DMS114 treated with DMSO at 0.1 percent for 48 hours (cell line): ENCODE results near the gene CCDC88C.

Experiments used
- DNase-seq: peaks from one replicate; lab custom pipeline; 2025; ENCODE audit not compliant: unreplicated experiment; lab: John Stamatoyannopoulos, UW

Gene CCDC88C

GRCh38 chr14:91348845-91349465 lies 68.7 kb downstream of the CCDC88C start:
- no peak for DNase-seq

GRCh38 chr14:91346838-91347173 lies 70.8 kb downstream of the CCDC88C start:
- no peak for DNase-seq

DNA sequence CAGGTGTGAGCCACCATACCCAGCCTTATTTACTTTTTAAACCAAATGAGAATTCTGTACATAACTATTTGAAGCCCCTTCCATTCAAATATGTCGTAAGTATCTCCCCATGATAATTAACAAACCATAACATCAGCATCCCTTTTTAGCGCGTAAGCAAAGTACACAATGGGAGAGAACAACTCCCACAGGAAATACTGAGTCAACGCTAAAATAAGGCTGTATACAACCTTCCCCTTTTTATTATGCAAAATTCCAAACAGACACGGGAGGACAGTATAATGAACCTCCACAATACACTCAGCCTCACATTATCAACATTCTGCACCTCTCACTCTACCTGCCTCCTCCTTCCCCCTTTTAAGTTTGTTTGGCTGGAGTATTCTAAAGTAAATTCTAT lies 73.5 kb downstream of the CCDC88C start:
- no peak for DNase-seq

DNA sequence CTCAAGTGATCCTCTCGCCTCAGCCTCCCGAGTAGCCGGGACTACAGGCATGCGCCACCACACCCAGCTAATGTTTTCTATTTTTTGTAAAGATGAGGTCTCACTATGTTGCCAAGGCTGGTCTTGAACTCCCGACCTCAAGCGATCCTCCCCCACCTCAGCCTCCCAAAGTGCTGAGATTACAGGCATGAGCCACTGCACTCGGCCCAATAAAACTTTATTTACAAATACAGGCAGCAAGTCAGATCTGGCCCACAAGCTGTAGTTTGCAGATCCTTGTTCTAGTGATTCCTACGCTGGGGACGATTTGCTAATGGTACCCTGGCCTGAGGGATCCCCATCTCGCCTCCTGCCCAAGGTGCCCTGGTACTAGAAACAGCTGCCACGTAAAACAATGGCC lies 74.6 kb downstream of the CCDC88C start:
- DNase-seq: no peak

DNA sequence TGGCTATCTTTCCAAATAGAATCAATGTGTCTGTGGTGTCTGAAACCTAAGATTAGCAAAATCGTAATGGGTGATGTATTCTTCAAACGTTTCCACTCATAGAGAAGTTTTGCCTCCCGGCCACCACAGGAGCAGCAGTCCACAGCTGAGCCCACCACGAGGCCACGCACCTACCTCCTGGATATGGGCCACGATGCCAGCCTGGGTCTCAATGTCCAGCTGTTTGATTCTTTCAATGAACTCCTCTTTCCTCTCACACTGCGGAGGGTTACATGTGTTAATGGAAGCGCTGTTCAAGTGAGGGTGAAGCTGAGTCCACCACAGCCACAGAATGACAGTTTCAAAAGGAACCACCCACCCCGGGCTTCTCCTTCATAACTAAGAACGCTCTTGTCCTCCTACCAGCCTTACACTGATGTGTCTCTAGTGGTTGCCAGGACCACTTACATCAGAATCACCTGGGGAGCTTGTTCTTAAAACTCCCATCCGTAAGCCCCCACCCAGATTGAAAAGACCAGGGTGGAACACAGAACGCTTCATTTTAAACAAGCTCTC lies 75.3 kb downstream of the CCDC88C start:
- DNase-seq: no peak

DNA sequence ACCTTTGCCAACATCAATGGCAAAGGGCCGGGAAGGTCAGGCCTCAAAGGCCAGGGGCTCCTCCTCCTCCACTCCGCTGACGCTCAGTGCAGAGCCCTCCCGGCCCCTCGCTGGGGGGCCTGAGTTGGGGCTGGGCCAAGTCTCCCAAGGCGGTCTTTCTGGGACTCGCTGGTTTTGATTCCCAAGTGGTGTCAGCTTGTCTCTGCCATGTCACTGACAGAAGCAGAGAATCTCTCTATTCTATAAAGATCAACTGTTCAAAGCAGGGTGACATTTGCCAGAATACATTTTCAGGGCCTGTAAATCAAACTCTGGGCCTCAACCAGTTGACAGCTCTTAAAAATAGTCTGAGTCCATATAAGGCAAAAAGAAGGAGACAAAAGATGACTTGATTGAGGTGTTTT lies 75.9 kb downstream of the CCDC88C start:
- no peak for DNase-seq

DNA sequence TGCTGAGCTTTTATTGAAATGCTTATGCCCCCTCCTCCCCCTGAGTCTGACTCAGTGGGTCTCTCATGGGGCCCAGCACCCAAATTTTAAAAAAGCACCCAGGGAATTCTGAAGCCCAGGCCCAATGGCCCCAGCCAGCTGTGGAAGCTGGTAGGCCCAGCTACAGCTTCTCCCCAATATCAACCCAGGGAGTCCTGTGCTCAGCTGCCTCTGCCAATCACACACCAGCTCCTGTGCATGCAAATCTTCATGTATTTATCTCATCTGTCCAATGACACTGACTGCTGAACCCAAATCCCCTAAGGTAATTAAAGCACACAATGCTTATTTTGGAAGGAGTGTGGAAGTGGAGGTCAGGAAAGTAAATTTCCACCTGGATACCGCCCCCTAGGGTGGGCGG lies 76.3 kb downstream of the CCDC88C start:
- DNase-seq: no peak

- no peak for DNase-seq
Measured at GRCh38 chr14:91339671-91340369, 77.8 kb downstream of the CCDC88C start.

- no peak for DNase-seq
Measured at GRCh38 chr14:91339076-91339475, 78.5 kb downstream of the CCDC88C start.

DNA sequence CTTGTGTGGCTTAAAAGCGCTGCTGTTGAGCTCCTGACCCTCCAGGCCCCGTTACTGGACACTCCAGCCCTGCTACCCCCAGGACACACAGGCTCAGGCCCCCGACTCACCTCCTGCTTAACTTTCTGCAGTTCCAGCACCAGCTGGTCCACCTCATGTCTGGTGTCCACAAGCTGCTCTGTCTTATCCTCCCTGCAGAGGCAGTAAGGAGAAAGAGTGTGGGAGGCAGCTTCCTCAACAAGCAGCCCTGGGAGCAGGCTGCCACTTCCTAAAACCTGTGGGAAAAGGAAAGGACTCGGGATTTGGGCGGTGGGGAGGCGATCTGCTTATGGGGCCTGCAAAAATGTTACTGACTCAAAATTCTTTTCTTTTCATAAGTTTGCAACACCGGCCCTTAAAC lies 79.2 kb downstream of the CCDC88C start:
- DNase-seq: no peak

GRCh38 chr14:91337699-91338335 lies 79.8 kb downstream of the CCDC88C start:
- no peak for DNase-seq

- DNase-seq: no peak
Measured at GRCh38 chr14:91336093-91336450, 81.5 kb downstream of the CCDC88C start.

DNA sequence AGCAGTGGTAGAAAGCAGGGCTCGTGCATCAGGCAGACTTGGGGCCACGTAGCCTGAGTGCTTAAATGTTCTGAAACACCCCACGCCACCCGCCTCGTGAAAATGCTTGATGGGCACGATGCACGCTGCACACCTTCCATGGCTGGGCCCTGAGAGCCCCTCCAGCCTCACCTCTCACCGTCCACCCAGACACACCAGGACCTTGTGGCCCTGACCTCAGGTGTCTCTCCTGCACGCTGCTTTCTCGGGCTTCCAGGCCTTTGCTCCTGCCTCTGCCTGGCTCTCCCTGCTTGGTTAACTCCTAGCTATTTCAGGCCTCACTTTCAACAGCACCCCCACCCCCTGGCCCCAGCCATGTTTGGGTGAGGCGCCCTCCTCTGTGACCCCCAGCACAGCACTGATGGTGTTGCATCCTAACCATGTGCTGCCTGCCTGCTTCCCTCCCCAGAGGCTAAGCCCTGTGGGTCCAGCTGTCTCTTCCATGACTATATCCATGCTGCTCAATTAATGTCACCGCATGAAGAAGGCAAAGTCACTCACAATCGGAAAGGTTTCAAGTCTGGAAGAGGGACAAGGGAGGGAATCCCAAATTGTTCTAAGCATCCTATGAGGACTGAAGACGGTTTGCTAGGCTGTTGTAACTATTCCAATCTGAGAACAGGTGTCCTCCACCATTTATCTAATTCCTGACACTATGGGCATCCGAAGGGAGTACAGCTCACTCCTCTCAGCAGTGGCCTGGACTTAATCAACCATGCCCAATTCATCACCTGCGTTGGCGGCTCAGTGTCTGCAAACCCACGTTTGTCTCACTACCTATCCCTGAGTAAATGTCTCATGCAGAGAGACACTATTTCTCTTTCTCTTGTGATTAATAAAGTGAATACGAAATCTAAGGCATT lies 82.2 kb downstream of the CCDC88C start:
- no peak for DNase-seq

- no peak for DNase-seq
Measured at GRCh38 chr14:91333650-91334039, 84.0 kb downstream of the CCDC88C start.

GRCh38 chr14:91332986-91333649 lies 84.5 kb downstream of the CCDC88C start:
- DNase-seq: no peak

- DNase-seq: no peak
Measured at GRCh38 chr14:91332171-91332985, 85.2 kb downstream of the CCDC88C start.

DNA sequence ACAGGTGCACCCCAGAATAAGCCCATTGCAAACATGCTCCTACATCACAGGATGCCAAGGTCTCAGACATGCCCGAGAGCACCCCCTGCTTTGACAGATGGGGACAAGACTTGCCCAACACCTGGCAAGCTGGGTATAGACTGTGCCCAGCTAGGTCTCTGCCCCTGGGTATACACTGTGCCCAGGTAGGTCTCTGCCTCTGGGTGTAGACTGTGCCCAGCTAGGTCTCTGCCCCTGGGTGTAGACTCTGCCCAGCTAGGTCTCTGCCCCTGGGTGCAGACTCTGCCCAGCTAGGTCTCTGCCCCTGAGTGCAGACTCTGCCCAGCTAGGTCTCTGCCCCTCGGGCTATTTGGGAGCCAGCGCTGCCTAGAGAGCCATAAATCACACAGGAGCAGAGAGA lies 85.9 kb downstream of the CCDC88C start:
- DNase-seq: no peak

GRCh38 chr14:91330856-91331255 lies 86.8 kb downstream of the CCDC88C start:
- DNase-seq: no peak

DNA sequence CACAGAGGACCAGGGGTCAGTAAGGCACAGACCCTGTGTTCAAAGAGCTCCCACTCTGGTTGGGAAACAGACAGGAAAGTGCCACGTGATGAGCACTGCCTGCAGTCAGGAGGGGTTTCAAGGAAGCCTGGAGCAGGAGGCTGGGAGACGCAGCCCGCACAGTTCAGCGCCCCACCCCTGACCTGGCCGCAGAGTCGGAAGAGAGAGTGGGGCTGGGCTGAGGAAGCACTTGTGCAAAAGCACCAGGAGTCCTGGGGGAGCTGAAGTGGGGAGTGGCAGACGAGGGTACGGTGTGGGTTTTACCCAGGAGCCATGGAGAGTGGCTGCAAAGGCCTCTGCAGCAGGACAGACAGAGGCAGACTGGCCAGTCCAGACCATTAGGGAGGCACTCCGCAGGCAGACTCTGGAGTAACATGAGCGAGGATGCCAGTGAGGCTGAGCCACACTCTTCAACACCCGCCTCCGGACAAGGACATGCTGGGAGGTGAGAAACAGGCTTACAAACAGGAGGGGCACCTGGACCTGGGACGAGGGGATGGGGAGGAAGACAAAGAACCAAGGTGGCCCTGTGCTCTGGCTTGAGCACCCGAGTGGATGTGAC lies 87.4 kb downstream of the CCDC88C start:
- DNase-seq: no peak
